PFSK-1 (cell line): Measurements from ENCODE around the gene BAZ2A.

Experiments
- POLR2AphosphoS5 ChIP-seq: IDR thresholded peaks from 2 replicates; pipeline ENCODE4 v1.6.1; 2012; ENCODE audit warnings: low read depth, mild to moderate bottlenecking, control low read depth, low read length, moderate library complexity
- REST ChIP-seq, 2 experiments: IDR thresholded peaks; 2 replicates each; pipeline versions ENCODE4 v1.6.1 to v1.8.0; 2011 to 2012; ENCODE audit warnings: low read depth in 2 of 2, low read length in 2 of 2, control low read depth in 1 of 2, inconsistent platforms in 1 of 2, mild to moderate bottlenecking in 1 of 2, moderate library complexity in 1 of 2; ENCODE audit not compliant: insufficient read depth in 1 of 2
- SIN3A ChIP-seq: IDR thresholded peaks from 2 replicates; pipeline ENCODE4 v1.6.1; 2012; ENCODE audit warnings: mild to moderate bottlenecking, low read length, moderate library complexity, borderline replicate concordance; ENCODE audit not compliant: insufficient read depth
- TAF1 ChIP-seq: IDR thresholded peaks from 2 replicates; pipeline ENCODE4 v1.6.1; 2012; ENCODE audit warnings: low read length, control low read depth, borderline replicate concordance; ENCODE audit not compliant: insufficient read depth

DNA sequence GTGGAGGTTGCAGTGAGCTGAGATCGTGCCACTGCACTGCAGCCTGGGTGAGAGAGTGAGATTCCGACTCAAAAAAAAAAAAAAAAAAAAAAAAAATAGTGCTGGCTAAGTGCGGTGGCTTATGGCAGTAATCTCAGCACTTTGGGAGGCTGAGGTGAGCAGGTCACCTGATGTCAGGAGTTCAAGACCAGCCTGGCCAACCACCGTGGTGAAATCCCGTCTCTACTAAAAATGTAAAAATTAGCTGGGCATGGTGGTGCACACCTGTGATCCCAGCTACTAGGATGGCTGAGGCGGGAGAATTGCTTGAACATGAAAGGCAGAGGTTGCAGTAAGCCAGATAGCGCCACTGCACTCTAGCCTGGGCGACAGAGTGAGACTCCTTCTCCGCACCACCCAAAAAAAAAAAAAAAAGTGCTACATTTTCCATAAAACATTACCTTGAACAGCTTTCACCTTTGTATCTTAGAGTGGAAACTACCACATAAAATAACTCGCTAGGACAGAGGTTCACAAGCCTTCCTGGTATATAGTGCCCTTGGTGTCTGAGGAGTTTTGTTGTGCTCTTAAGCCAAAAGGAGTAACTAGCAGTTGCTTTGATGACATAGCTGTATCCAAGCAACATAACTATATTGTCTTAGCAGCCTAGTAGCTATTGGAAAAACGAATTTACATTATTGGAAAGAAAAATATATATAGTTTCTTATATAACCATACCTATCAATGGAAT is 46.9 kb upstream of the BAZ2A start:
- TF ChIP-seq TAF1 (no peak), SIN3A (no peak), REST (IDR thresholded peaks at IDR 0.05; ENCODE audit: insufficient read depth in 1 of 2, low read depth in 2 of 2, low read length in 2 of 2) (no peak), POLR2AphosphoS5 (peak; percentile 17; the same call in 1 of the 2 replicates)
